ENCODE measurements around the gene POLR2H. TPM values are rescaled to one million over a fixed set of nuclear protein-coding genes. Genes with fewer than 3 reads are reported as not detected.

Gene POLR2H
- total and polyA plus RNA-seq, 2 of the 4 experiments (the other 2 are of a cell fraction): 47.7 to 130 TPM

DNA sequence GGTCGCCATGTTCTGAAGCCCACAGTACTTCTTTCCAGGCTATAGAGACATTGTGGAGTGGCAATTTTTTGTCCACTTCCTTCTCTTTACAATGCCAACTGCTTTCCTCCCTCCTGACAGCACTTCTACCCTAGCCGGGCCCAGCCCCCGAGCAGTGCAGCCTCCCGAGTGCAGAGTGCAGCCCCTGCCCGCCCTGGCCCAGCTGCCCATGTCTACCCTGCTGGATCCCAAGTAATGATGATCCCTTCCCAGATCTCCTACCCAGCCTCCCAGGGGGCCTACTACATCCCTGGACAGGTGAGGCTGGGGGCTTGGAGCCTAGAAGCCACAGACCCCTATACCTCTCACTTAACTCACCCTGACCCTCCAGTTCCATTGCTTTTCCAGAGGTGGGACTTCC lies 44.3 kb upstream of the POLR2H start:
- peak overlapping the region; percentile 23 for H2AK9ac ChIP-seq (replicated peaks; ENCODE audit: low read depth, low read length, poor library complexity)
- CTCF ChIA-PET: no interaction called here
- no peak overlapping the region for H2BK120ac ChIP-seq (ENCODE audit: low read depth, low read length)
- BruUV-seq (replicated peaks): no TSS peak
- H3K18ac ChIP-seq (ENCODE audit: low read depth, low read length): no peak overlapping the region
- peak overlapping the region; percentile 95 for H3K4me2 ChIP-seq (ENCODE audit: low read depth, low read length)
- H4K91ac ChIP-seq (ENCODE audit: insufficient read depth, low read depth, low read length): no peak overlapping the region
- no peaks in the 10 kb centered on the region for H3K27me3 ChIP-seq (ENCODE audit: control insufficient read depth, insufficient read depth, low read length)
- dilution Hi-C loops (cut with HindIII; ENCODE audit: low sequenced_read_pairs, unreplicated experiment) (no loop called here), intact Hi-C loops (cut with micrococcal nuclease) (no loop called here), in situ Hi-C loops (cut with MboI; ENCODE audit: low sequenced_read_pairs) (no loop called here)
- no peak overlapping the region for H3K56ac ChIP-seq (ENCODE audit: extremely low read depth, insufficient read depth, low read length)
- no peak overlapping the region for H2AFZ ChIP-seq (replicated peaks; ENCODE audit: low read length, poor library complexity)
- H3K14ac ChIP-seq (replicated peaks; ENCODE audit: low read depth, low read length): no peak overlapping the region; the same call in 1 of the 2 replicates
- peaks cover 16 to 51% of the 10 kb centered on the region in 2 experiments for H3K79me1 ChIP-seq (ENCODE audit: low read depth in 1 of 2, low read length in 2 of 2)
- H4K8ac ChIP-seq (ENCODE audit: low read depth in 2 of 2, low read length in 2 of 2): no peak overlapping the region
- WGBS, 2 experiments (ENCODE audit: extremely low coverage in 2 of 2, insufficient read length in 1 of 2): 60% methylated on average over 1 of the region's 5 CpGs; no CpG with 5 or more reads in 1 of the 2 experiments
- H3K4me3 ChIP-seq (ENCODE audit: insufficient read depth, low read depth, low read length): peak overlapping the region; percentile 91; the same call in 1 of the 2 replicates
- no peak for DNase-seq
- POLR2A ChIA-PET (ENCODE audit: unreplicated experiment): no interaction called here
- peaks cover 25% of the 10 kb centered on the region for H3K4me1 ChIP-seq (ENCODE audit: control insufficient read depth, insufficient read depth, low read length)
- peaks cover 40% of the 10 kb centered on the region for H3K36me3 ChIP-seq (ENCODE audit: control insufficient read depth, insufficient read depth, low read length)
- no peak overlapping the region for H2BK5ac ChIP-seq (ENCODE audit: low read depth, low read length, poor library complexity, severe bottlenecking)
- no peak overlapping the region for H3K27ac ChIP-seq (ENCODE audit: insufficient read depth, low read length)
- peaks cover 27% of the 10 kb centered on the region for H3K9me1 ChIP-seq (ENCODE audit: insufficient read depth, low read length)
- H3K4ac ChIP-seq (ENCODE audit: low read depth, low read length): no peak overlapping the region
- peaks cover 72% of the 10 kb centered on the region for H4K20me1 ChIP-seq (ENCODE audit: insufficient read depth, low read length)
- H3K9me3 ChIP-seq (ENCODE audit: control insufficient read depth, insufficient read depth, low read length): no peaks in the 10 kb centered on the region
- H2BK15ac ChIP-seq (ENCODE audit: low read depth, low read length): no peak overlapping the region
- no peak overlapping the region for H2BK20ac ChIP-seq (ENCODE audit: low read depth, low read length)
- no peak overlapping the region for H4K5ac ChIP-seq (ENCODE audit: low read depth, low read length)
- H3K23ac ChIP-seq (ENCODE audit: low read depth, low read length): peak overlapping the region; percentile 44; the same call in 1 of the 2 replicates
- H2AK5ac ChIP-seq (ENCODE audit: low read depth, low read length): peak overlapping the region; percentile 9; the same call in 1 of the 2 replicates
- TF ChIP-seq MAFK (IDR thresholded peaks at IDR 0.05; ENCODE audit: low read depth, low read length) (no peak), BHLHE40 (IDR thresholded peaks at IDR 0.05; ENCODE audit: low read depth, low read length) (no peak), CHD1 (IDR thresholded peaks at IDR 0.05; ENCODE audit: low read depth, low read length) (no peak), POLR2A (IDR thresholded peaks at IDR 0.05; ENCODE audit: low read depth, low read length) (no peak), CEBPB (IDR thresholded peaks at IDR 0.05; ENCODE audit: low read depth, low read length) (no peak), RCOR1 (IDR thresholded peaks at IDR 0.05; ENCODE audit: insufficient replicate concordance, low read length) (no peak), MXI1 (IDR thresholded peaks at IDR 0.05; ENCODE audit: borderline replicate concordance, low read depth, low read length) (no peak)
- TF ChIP-seq, protein P1, sequence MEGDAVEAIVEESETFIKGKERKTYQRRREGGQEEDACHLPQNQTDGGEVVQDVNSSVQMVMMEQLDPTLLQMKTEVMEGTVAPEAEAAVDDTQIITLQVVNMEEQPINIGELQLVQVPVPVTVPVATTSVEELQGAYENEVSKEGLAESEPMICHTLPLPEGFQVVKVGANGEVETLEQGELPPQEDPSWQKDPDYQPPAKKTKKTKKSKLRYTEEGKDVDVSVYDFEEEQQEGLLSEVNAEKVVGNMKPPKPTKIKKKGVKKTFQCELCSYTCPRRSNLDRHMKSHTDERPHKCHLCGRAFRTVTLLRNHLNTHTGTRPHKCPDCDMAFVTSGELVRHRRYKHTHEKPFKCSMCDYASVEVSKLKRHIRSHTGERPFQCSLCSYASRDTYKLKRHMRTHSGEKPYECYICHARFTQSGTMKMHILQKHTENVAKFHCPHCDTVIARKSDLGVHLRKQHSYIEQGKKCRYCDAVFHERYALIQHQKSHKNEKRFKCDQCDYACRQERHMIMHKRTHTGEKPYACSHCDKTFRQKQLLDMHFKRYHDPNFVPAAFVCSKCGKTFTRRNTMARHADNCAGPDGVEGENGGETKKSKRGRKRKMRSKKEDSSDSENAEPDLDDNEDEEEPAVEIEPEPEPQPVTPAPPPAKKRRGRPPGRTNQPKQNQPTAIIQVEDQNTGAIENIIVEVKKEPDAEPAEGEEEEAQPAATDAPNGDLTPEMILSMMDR (conservative IDR thresholded peaks at IDR 0.05; ENCODE audit: low read depth, low read length): no peak
- TF ChIP-seq, protein P2, sequence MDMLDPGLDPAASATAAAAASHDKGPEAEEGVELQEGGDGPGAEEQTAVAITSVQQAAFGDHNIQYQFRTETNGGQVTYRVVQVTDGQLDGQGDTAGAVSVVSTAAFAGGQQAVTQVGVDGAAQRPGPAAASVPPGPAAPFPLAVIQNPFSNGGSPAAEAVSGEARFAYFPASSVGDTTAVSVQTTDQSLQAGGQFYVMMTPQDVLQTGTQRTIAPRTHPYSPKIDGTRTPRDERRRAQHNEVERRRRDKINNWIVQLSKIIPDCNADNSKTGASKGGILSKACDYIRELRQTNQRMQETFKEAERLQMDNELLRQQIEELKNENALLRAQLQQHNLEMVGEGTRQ (IDR thresholded peaks at IDR 0.05; ENCODE audit: low read depth, low read length): no peak
- ATAC-seq (ENCODE audit: low read depth): no peak
- no peak overlapping the region for H3K9ac ChIP-seq (ENCODE audit: low read depth, low read length)

All from IMR-90 (cell line).